PC-3 (cell line): ENCODE data around the gene BCKDHB. TPM values are rescaled to one million over a fixed set of nuclear protein-coding genes. Genes with fewer than 3 reads are reported as not detected.
A peak's percentile ranks its signal among the peaks of the same experiment; 100 is the strongest.

Experiments
- ATAC-seq: fragments of 200-7000 bp; cut with Tn5 transposase; 2 replicates; pipeline ENCODE4 v1.9.1; 2020; ENCODE audit warnings: mild to moderate bottlenecking, moderate library complexity
- BruUV-seq: library from RNA; stranded (reverse); fragments of 400-500 nt; replicated peaks from 2 replicates; lab custom pipeline; 2021; lab: Mats Ljungman, UMichigan
- CTCF ChIA-PET: fragments of 300-600 bp; sonication (Branson Sonifier 250); formaldehyde crosslinking; loops from one replicate; lab custom pipeline; 2022; ENCODE audit warnings: antibody characterized with exemption; lab: Charles Lee
- POLR2A ChIA-PET: fragments of 300-600 bp; sonication (Branson Sonifier 250); formaldehyde crosslinking; loops from one replicate; lab custom pipeline; 2022; ENCODE audit warnings: antibody characterized with exemption; ENCODE audit not compliant: unreplicated experiment; lab: Charles Lee
- DNase-seq: peaks from one replicate; pipeline ENCODE4 v3.0.0-alpha.2; 2015
- H2AFZ ChIP-seq: fragments of 300-600 bp; sonication (generic); 2 replicates; pipeline ENCODE4 v1.6.0; 2016; ENCODE audit warnings: antibody characterized with exemption, low read length
- H3F3A ChIP-seq: fragments of 300-600 bp; sonication (generic); one replicate; pipeline ENCODE4 v1.6.0; 2017; ENCODE audit warnings: antibody characterized with exemption, low read length, control low read depth, mild to moderate bottlenecking; ENCODE audit not compliant: unreplicated experiment
- H3K27ac ChIP-seq: fragments of 300-600 bp; sonication (generic); 2 replicates; pipeline ENCODE4 v1.5.1; 2016; ENCODE audit warnings: mild to moderate bottlenecking, low read length
- H3K27me3 ChIP-seq: fragments of 300-600 bp; sonication (generic); 2 replicates; pipeline ENCODE4 v1.6.1; 2016; ENCODE audit warnings: low read length, mixed read lengths
- H3K36me3 ChIP-seq: fragments of 300-600 bp; sonication (generic); 2 replicates; pipeline ENCODE4 v1.6.1; 2016; ENCODE audit warnings: low read depth, mixed run types, low read length, mixed read lengths
- H3K4me1 ChIP-seq: fragments of 300-600 bp; sonication (generic); 2 replicates; pipeline ENCODE4 v1.5.1; 2016; ENCODE audit warnings: low read length; ENCODE audit not compliant: insufficient read depth
- H3K4me2 ChIP-seq: fragments of 300-600 bp; sonication (generic); 2 replicates; pipeline ENCODE4 v1.6.0; 2016; ENCODE audit warnings: low read length
- H3K4me3 ChIP-seq: fragments of 300-600 bp; sonication (generic); 2 replicates; pipeline ENCODE4 v1.5.1; 2016; ENCODE audit warnings: mild to moderate bottlenecking, low read length, mixed read lengths
- H3K79me2 ChIP-seq: fragments of 300-600 bp; sonication (generic); 2 replicates; pipeline ENCODE4 v1.6.1; 2017; ENCODE audit warnings: low read length, mixed read lengths
- H3K9ac ChIP-seq: fragments of 300-600 bp; sonication (generic); 2 replicates; pipeline ENCODE4 v1.6.0; 2016; ENCODE audit warnings: mild to moderate bottlenecking, low read length
- H3K9me2 ChIP-seq: fragments of 300-600 bp; sonication (generic); replicated peaks from 2 replicates; pipeline ENCODE4 v1.6.1; 2016; ENCODE audit warnings: mixed run types, low read length, mixed read lengths
- H3K9me3 ChIP-seq: fragments of 300-600 bp; sonication (generic); 2 replicates; pipeline ENCODE4 v1.6.1; 2016; ENCODE audit warnings: low read length, mixed read lengths
- H4K20me1 ChIP-seq: fragments of 300-600 bp; sonication (generic); 2 replicates; pipeline ENCODE4 v1.6.1; 2016; ENCODE audit warnings: low read length, mixed read lengths
- EZH2 ChIP-seq: fragments of 300-600 bp; sonication (generic); IDR thresholded peaks from one replicate; pipeline ENCODE4 v1.6.1; 2017; ENCODE audit warnings: antibody characterized with exemption, mild to moderate bottlenecking, low read length; ENCODE audit not compliant: unreplicated experiment
- EZH2phosphoT487 ChIP-seq: fragments of 300-600 bp; sonication (generic); IDR thresholded peaks from 2 replicates; pipeline ENCODE4 v1.6.1; 2018; ENCODE audit warnings: mild to moderate bottlenecking, antibody characterized with exemption, low read length, borderline replicate concordance
- intact Hi-C: fragments of 100-400 bp; cut with micrococcal nuclease; formaldehyde crosslinking; loops from 2 replicates; pipeline ENCODE4 v1.9.0; 2023
- total RNA-seq: library from RNA; depleted of rRNA; stranded (reverse); fragments of >200 nt; gene quantifications from 2 replicates; pipeline ENCODE4 v1.2.3, GENCODE V29; 2014
- TF ChIP-seq, protein P1 (sequence below): fragments of 300-600 bp; sonication (generic); conservative IDR thresholded peaks from 2 replicates; pipeline ENCODE4 v1.5.1; 2017; ENCODE audit warnings: antibody characterized with exemption, low read depth, mild to moderate bottlenecking, low read length

BCKDHB gene
- total RNA-seq, 1 experiment from 2014 or later = 9.9 TPM

DNA sequence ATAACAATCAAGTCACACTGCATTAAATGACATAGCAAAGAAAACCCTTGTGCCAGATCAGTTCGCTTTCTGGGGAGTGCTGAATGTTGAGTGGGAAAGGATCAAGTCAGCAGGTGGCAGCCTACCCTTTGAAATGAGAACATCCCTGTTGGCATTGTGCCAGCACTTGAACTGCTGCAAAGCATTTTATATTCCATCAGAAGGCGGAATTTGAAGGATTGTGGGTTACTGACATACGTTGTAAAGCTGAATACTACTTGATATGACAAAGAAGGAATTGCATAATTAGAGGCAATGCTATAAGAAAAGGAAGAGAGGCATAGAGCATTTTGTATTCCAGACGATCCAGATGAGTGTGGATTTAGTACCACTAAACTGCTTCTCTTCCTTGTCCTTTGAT is 26.5 kb downstream of the BCKDHB start:
- peak; percentile 41 for DNase-seq
- intact Hi-C loops = no loop called here
- TF ChIP-seq, protein P1, sequence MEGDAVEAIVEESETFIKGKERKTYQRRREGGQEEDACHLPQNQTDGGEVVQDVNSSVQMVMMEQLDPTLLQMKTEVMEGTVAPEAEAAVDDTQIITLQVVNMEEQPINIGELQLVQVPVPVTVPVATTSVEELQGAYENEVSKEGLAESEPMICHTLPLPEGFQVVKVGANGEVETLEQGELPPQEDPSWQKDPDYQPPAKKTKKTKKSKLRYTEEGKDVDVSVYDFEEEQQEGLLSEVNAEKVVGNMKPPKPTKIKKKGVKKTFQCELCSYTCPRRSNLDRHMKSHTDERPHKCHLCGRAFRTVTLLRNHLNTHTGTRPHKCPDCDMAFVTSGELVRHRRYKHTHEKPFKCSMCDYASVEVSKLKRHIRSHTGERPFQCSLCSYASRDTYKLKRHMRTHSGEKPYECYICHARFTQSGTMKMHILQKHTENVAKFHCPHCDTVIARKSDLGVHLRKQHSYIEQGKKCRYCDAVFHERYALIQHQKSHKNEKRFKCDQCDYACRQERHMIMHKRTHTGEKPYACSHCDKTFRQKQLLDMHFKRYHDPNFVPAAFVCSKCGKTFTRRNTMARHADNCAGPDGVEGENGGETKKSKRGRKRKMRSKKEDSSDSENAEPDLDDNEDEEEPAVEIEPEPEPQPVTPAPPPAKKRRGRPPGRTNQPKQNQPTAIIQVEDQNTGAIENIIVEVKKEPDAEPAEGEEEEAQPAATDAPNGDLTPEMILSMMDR = peak; percentile 60
- no peak for TF ChIP-seq EZH2phosphoT487
- TF ChIP-seq EZH2 = no peak
- POLR2A ChIA-PET = no interaction called here
- no peaks in the 10 kb centered on the region for H3K36me3 ChIP-seq
- H3K79me2 ChIP-seq = no peaks in the 10 kb centered on the region
- H3K9me2 ChIP-seq = no peaks in the 10 kb centered on the region
- no peaks in the 10 kb centered on the region for H4K20me1 ChIP-seq
- H3F3A ChIP-seq = no peaks in the 10 kb centered on the region
- no peak overlapping the region for H2AFZ ChIP-seq
- H3K4me3 ChIP-seq = no peak overlapping the region
- ATAC-seq = no peak
- H3K9me3 ChIP-seq = no peaks in the 10 kb centered on the region
- H3K4me1 ChIP-seq = peaks cover 9% of the 10 kb centered on the region
- CTCF ChIA-PET = no interaction called here
- no peak overlapping the region for H3K4me2 ChIP-seq
- no peak overlapping the region for H3K27ac ChIP-seq
- BruUV-seq = no TSS peak
- no peak overlapping the region for H3K9ac ChIP-seq
- no peaks in the 10 kb centered on the region for H3K27me3 ChIP-seq

DNA sequence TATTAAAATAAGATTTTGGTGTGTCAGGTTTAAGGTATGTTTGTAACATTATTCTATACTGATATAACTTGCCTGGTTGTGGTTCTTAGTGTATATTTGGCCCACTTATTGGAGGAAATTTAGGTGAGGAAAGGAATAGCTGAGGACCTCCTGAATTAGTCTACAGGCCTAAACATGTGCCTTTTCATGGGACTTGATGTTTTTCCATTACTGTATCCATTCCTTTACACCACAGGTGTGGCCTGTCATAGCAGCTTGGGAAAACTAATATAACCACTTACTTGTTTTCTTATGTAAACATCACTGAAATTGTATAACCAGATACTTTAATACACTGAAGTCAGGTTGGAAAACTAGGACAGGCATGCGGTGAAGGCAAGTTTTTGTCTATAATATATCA is 27.6 kb downstream of the BCKDHB start:
- Histone ChIP-seq H3K27me3 (no peaks in the 10 kb centered on the region), H3K4me2 (no peak overlapping the region)
- intact Hi-C loops = no loop called here

DNA sequence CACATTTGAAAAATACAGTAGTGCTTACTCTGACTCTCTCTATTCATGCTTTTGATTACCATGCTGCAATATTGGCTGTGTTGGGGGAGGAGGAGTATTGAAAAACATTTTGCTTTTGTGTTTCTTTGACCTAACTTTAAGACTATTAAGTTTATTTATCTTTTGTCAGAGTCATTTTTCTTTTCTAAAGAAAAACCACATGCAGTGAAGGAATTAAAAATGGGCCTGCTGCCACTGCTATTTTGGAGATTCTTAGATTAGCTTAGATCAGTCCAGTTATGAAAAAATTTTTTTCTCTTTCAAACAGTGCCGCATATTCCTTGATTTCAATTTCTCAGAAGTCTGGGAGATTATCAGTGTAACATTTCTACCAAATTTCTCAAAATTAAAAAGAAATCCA is 36.1 kb downstream of the BCKDHB start:
- intact Hi-C loops = no loop called here
- no TSS peak for BruUV-seq
- Histone ChIP-seq H2AFZ (no peak overlapping the region), H3K27ac (no peak overlapping the region), H3K79me2 (no peaks in the 10 kb centered on the region), H3K9ac (no peak overlapping the region), H3K27me3 (no peaks in the 10 kb centered on the region), H3K4me2 (0 out of 2 replicates have a peak overlapping the region, but pooled peaks have one; percentile 23), H3K9me3 (no peaks in the 10 kb centered on the region), H3K36me3 (no peaks in the 10 kb centered on the region), H3K9me2 (no peaks in the 10 kb centered on the region), H3F3A (no peaks in the 10 kb centered on the region), H4K20me1 (no peaks in the 10 kb centered on the region), H3K4me1 (peaks cover 18% of the 10 kb centered on the region), H3K4me3 (no peak overlapping the region)
- TF ChIP-seq, protein P1 = no peak
- no peak for TF ChIP-seq EZH2phosphoT487
- POLR2A ChIA-PET = no interaction called here
- no peak for ATAC-seq
- DNase-seq = no peak
- CTCF ChIA-PET = no interaction called here

More for the DNA sequence above, 27.6 kb downstream of the BCKDHB start:
- POLR2A ChIA-PET = interaction anchor here (0.6 kb wide), 1 partner anchor 55 kb away, joined by 4 read pairs; no protein-coding TSS in a partner anchor
- Histone ChIP-seq H3K9me2 (no peaks in the 10 kb centered on the region), H3K36me3 (no peaks in the 10 kb centered on the region), H3K79me2 (no peaks in the 10 kb centered on the region), H3F3A (no peaks in the 10 kb centered on the region), H2AFZ (no peak overlapping the region), H3K4me1 (no peaks in the 10 kb centered on the region), H3K4me3 (no peak overlapping the region), H4K20me1 (no peaks in the 10 kb centered on the region), H3K27ac (no peak overlapping the region), H3K9me3 (no peaks in the 10 kb centered on the region), H3K9ac (no peak overlapping the region)
- ATAC-seq (peak; percentile 51), DNase-seq (no peak)
- CTCF ChIA-PET = no interaction called here
- no TSS peak for BruUV-seq
- no peak for TF ChIP-seq EZH2phosphoT487
- TF ChIP-seq EZH2 = no peak
